Measurements from ENCODE around the gene NUP42. TPM values are rescaled to one million over a fixed set of nuclear protein-coding genes. Genes with fewer than 3 reads are reported as not detected.

The NUP42 gene
- total and polyA plus RNA-seq, 9 of the 15 experiments (the other 6 are each of a cell fraction or from before 2014, with no cell fraction given): 41.8 to 86.4 (median 71.2) TPM

GRCh38 chr7:23246555-23246954 is 64.7 kb downstream of the NUP42 start, which contains the start of gene GPNMB:
Gene GPNMB (plus strand): TSS chr7:23246775. CDS start chr7:23246858, 83 bp downstream.
- POLR2A ChIA-PET: interaction anchor here (0.6 to 1.1 kb wide), 4 partner anchors 9 to 419 kb away, joined by 3 read pairs; no protein-coding TSS in a partner anchor
- H3K9ac ChIP-seq (ENCODE audit: insufficient read depth in 1 of 2, low read depth in 2 of 2, low read length in 2 of 2): 0 out of 4 replicates have a peak within 1 kb of the TSS, but pooled peaks of 1 of the 2 experiments have one; percentile 29
- intact Hi-C loops (cut with micrococcal nuclease) (no loop called here), in situ Hi-C loops (cut with MboI) (no loop called here)
- DNase-seq (ENCODE audit: extremely low read depth in 1 of 4, low spot score in 3 of 4): no peak
- H3K27ac ChIP-seq (ENCODE audit: extremely low read depth, low read depth, low read length): no peak within 1 kb of the TSS
- H3K9me3 ChIP-seq (replicated peaks; ENCODE audit: control insufficient read depth, insufficient read depth, low read depth, low read length): no peaks in the 10 kb centered on the region
- no peaks in the 10 kb centered on the region for H4K20me1 ChIP-seq (replicated peaks; ENCODE audit: control insufficient read depth, insufficient read depth, low read length)
- WGBS (ENCODE audit: insufficient coverage, low coverage, missing lambda C conversion rate): 46% methylated on average over 7 of the region's 7 CpGs
- no TSS peak for BruUV-seq (replicated peaks)
- FAIRE-seq: no peak
- no peak for ATAC-seq
- no peaks in the 10 kb centered on the region for H3K36me3 ChIP-seq (ENCODE audit: control insufficient read depth, insufficient read depth, low read length)
- H3K4me3 ChIP-seq: no peak within 1 kb of the TSS
- CTCF ChIA-PET (ENCODE audit: low intra/inter-chr PET ratio): no interaction called here
- H3K79me2 ChIP-seq (ENCODE audit: control insufficient read depth, insufficient read depth, low read length): no peaks in the 10 kb centered on the region
- H3K4me1 ChIP-seq (replicated peaks in 1 of 2; ENCODE audit: control insufficient read depth in 2 of 2, insufficient read depth in 2 of 2, low read length in 2 of 2): peaks cover 2 to 10% of the 10 kb centered on the region in 2 experiments; a peak in 2 of 5 replicates
- H2AFZ ChIP-seq (ENCODE audit: low read depth, low read length): peak within 1 kb of the TSS; percentile 58
- no peaks in the 10 kb centered on the region for H3K9me1 ChIP-seq (ENCODE audit: control insufficient read depth, insufficient read depth, low read length)
- H3K27me3 ChIP-seq (ENCODE audit: control insufficient read depth in 2 of 2, insufficient read depth in 2 of 2, low read length in 2 of 2): peaks cover 0 to 10% of the 10 kb centered on the region in 2 experiments; a peak in 4 of 5 replicates
- no peak within 1 kb of the TSS for H3K4me2 ChIP-seq (ENCODE audit: insufficient read depth, low read length)
- TF ChIP-seq CREM (IDR thresholded peaks at IDR 0.05; ENCODE audit: low read depth): no peak
- TF ChIP-seq SPI1 (IDR thresholded peaks at IDR 0.05; ENCODE audit: borderline replicate concordance, low read depth, low read length): no peak
- TF ChIP-seq, protein P1, sequence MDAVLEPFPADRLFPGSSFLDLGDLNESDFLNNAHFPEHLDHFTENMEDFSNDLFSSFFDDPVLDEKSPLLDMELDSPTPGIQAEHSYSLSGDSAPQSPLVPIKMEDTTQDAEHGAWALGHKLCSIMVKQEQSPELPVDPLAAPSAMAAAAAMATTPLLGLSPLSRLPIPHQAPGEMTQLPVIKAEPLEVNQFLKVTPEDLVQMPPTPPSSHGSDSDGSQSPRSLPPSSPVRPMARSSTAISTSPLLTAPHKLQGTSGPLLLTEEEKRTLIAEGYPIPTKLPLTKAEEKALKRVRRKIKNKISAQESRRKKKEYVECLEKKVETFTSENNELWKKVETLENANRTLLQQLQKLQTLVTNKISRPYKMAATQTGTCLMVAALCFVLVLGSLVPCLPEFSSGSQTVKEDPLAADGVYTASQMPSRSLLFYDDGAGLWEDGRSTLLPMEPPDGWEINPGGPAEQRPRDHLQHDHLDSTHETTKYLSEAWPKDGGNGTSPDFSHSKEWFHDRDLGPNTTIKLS (IDR thresholded peaks at IDR 0.05; ENCODE audit: borderline replicate concordance, low read depth): no peak
- TF ChIP-seq CREBBP (IDR thresholded peaks at IDR 0.05; ENCODE audit: low read depth, low read length): no peak
- TF ChIP-seq, protein P2, sequence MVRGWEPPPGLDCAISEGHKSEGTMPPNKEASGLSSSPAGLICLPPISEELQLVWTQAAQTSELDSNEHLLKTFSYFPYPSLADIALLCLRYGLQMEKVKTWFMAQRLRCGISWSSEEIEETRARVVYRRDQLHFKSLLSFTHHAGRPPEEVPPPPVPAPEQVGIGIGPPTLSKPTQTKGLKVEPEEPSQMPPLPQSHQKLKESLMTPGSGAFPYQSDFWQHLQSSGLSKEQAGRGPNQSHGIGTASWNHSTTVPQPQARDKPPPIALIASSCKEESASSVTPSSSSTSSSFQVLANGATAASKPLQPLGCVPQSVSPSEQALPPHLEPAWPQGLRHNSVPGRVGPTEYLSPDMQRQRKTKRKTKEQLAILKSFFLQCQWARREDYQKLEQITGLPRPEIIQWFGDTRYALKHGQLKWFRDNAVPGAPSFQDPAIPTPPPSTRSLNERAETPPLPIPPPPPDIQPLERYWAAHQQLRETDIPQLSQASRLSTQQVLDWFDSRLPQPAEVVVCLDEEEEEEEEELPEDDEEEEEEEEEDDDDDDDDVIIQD (CRISPR knock-in tag; IDR thresholded peaks at IDR 0.05): no peak
- TF ChIP-seq HDAC8 (tag; IDR thresholded peaks at IDR 0.05): no peak
- TF ChIP-seq, protein P3, sequence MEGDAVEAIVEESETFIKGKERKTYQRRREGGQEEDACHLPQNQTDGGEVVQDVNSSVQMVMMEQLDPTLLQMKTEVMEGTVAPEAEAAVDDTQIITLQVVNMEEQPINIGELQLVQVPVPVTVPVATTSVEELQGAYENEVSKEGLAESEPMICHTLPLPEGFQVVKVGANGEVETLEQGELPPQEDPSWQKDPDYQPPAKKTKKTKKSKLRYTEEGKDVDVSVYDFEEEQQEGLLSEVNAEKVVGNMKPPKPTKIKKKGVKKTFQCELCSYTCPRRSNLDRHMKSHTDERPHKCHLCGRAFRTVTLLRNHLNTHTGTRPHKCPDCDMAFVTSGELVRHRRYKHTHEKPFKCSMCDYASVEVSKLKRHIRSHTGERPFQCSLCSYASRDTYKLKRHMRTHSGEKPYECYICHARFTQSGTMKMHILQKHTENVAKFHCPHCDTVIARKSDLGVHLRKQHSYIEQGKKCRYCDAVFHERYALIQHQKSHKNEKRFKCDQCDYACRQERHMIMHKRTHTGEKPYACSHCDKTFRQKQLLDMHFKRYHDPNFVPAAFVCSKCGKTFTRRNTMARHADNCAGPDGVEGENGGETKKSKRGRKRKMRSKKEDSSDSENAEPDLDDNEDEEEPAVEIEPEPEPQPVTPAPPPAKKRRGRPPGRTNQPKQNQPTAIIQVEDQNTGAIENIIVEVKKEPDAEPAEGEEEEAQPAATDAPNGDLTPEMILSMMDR (IDR thresholded peaks at IDR 0.05 in 2 of 3, conservative IDR thresholded peaks at IDR 0.05 in 1 of 3; ENCODE audit: insufficient read depth in 2 of 3, low read depth in 1 of 3, low read length in 3 of 3): no peak
- TF ChIP-seq TOE1 (IDR thresholded peaks at IDR 0.05; ENCODE audit: borderline replicate concordance): no peak
- TF ChIP-seq TOE1 (CRISPR knock-in tag; IDR thresholded peaks at IDR 0.05; ENCODE audit: borderline replicate concordance, low read depth): no peak
- TF ChIP-seq MAFF (IDR thresholded peaks at IDR 0.05; ENCODE audit: low read length): no peak
- TF ChIP-seq PHTF2 (CRISPR knock-in tag; IDR thresholded peaks at IDR 0.05): no peak
- TF ChIP-seq SMARCB1 (IDR thresholded peaks at IDR 0.05; ENCODE audit: insufficient read length, low read depth): no peak
- TF ChIP-seq TFAP4 (CRISPR knock-in tag; IDR thresholded peaks at IDR 0.05; ENCODE audit: borderline replicate concordance): no peak
- TF ChIP-seq E2F5 (CRISPR knock-in tag; IDR thresholded peaks at IDR 0.05): no peak
- no peak for TF ChIP-seq ZNF408 (CRISPR knock-in tag; IDR thresholded peaks at IDR 0.05; ENCODE audit: low read depth)
- TF ChIP-seq SUPT5H (IDR thresholded peaks at IDR 0.05): no peak
- no peak for TF ChIP-seq ZNF431 (CRISPR knock-in tag; IDR thresholded peaks at IDR 0.05)
